ENCODE measurements around the gene TNFRSF8. TPM values are rescaled to one million over a fixed set of nuclear protein-coding genes. Genes with fewer than 3 reads are reported as not detected.

The TNFRSF8 gene
- total RNA-seq, 1 experiment from 2014 or later: not detected

DNA sequence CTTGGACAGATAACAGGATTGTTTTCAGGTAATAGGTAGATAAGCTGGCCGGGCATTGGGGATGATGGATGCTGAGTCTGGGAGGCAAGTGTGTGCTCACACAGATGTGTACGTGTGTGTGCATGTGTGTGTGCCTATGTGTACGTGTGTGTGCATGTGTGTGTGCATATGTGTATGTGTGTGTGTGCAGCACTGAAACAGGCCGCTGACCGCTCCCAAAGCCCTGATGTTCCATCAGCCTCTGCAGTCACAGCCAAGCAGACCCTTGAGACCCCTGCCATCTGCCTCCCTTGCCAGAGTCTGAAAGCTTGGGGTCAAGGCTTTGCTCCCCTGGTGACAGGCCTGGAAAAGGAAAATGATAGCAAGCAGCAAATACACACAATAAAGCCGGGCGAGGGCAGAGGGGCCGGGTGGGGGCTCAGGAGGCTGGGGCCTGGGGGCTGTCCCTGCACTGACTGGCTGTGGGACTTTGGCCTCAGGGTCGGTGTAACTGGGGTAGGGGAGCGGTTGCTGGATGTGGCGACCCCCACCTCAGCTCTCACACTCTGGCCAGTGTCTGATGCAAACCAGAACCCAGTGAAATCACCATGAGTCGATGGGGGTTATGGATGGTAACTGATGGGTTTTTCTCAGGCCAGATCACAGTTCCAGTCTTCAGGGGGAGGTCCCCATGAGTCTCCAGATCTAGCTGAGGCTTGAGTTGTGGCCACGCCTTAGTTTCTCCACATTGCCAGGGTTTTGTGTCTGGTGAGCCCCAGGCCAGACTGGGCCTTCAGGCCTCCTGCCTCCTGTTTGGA lies 9.2 kb upstream of the TNFRSF8 start:
- H4K20me1 ChIP-seq (ENCODE audit: low read length): no peaks in the 10 kb centered on the region
- H3K27me3 ChIP-seq (ENCODE audit: low read length): no peaks in the 10 kb centered on the region
- no peaks in the 10 kb centered on the region for H3K9me3 ChIP-seq (ENCODE audit: low read length)
- H2AFZ ChIP-seq (ENCODE audit: low read length): no peak overlapping the region
- TF ChIP-seq, protein P1, sequence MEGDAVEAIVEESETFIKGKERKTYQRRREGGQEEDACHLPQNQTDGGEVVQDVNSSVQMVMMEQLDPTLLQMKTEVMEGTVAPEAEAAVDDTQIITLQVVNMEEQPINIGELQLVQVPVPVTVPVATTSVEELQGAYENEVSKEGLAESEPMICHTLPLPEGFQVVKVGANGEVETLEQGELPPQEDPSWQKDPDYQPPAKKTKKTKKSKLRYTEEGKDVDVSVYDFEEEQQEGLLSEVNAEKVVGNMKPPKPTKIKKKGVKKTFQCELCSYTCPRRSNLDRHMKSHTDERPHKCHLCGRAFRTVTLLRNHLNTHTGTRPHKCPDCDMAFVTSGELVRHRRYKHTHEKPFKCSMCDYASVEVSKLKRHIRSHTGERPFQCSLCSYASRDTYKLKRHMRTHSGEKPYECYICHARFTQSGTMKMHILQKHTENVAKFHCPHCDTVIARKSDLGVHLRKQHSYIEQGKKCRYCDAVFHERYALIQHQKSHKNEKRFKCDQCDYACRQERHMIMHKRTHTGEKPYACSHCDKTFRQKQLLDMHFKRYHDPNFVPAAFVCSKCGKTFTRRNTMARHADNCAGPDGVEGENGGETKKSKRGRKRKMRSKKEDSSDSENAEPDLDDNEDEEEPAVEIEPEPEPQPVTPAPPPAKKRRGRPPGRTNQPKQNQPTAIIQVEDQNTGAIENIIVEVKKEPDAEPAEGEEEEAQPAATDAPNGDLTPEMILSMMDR (conservative IDR thresholded peaks at IDR 0.05; ENCODE audit: low read depth, low read length): no peak
- TF ChIP-seq EZH2phosphoT487 (IDR thresholded peaks at IDR 0.05; ENCODE audit: borderline replicate concordance, low read length) (no peak), EZH2 (IDR thresholded peaks at IDR 0.05; ENCODE audit: low read length, unreplicated experiment) (no peak)
- no peaks in the 10 kb centered on the region for H3F3A ChIP-seq (ENCODE audit: low read length, unreplicated experiment)
- H3K4me1 ChIP-seq (ENCODE audit: insufficient read depth, low read length): peaks cover 14% of the 10 kb centered on the region
- ChIA-PET CTCF (no interaction called here), POLR2A (ENCODE audit: unreplicated experiment) (no interaction called here)
- no peaks in the 10 kb centered on the region for H3K36me3 ChIP-seq (ENCODE audit: low read depth, low read length)
- intact Hi-C loops (cut with micrococcal nuclease): no loop called here
- no peak overlapping the region for H3K4me2 ChIP-seq (ENCODE audit: low read length)
- no peak overlapping the region for H3K4me3 ChIP-seq (ENCODE audit: low read length)
- H3K79me2 ChIP-seq (ENCODE audit: low read length): no peaks in the 10 kb centered on the region
- DNase-seq (no peak), ATAC-seq (no peak)
- no peaks in the 10 kb centered on the region for H3K9me2 ChIP-seq (replicated peaks; ENCODE audit: low read length)
- H3K27ac ChIP-seq (ENCODE audit: low read length): no peak overlapping the region
- BruUV-seq (replicated peaks): no TSS peak
- H3K9ac ChIP-seq (ENCODE audit: low read length): no peak overlapping the region

DNA sequence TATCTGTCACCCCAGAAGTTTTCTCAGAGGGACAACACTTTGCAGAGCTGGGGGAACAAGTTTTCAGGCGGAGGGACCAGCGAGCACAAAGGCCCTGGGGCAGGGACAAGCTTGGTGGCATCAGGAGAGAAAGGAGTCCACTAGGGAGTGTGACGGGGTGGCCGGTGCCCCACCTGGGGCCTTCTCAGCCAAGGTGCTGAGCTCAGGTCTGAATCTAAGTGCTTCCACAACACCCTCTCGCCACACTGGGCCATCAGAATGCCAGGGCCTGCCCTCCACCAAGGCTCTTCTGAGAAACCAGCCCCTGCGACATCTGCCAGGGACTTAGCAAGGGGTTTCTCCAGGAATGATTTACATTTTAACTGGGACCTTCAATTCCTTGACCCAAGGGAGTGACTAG lies 7.8 kb upstream of the TNFRSF8 start:
- no peak overlapping the region for H3K27ac ChIP-seq (ENCODE audit: low read length)
- POLR2A ChIA-PET (ENCODE audit: unreplicated experiment): interaction anchor here (0.6 kb wide), 1 partner anchor 11 kb away, joined by 3 read pairs; no protein-coding TSS in a partner anchor
- no TSS peak for BruUV-seq (replicated peaks)

More for the DNA sequence above, 7.8 kb upstream of the TNFRSF8 start:
- Histone ChIP-seq H3K4me3 (ENCODE audit: low read length) (no peak overlapping the region), H3K4me2 (ENCODE audit: low read length) (no peak overlapping the region), H3K9me2 (replicated peaks; ENCODE audit: low read length) (no peaks in the 10 kb centered on the region), H3K4me1 (ENCODE audit: insufficient read depth, low read length) (peaks cover 14% of the 10 kb centered on the region), H2AFZ (ENCODE audit: low read length) (no peak overlapping the region), H3K9me3 (ENCODE audit: low read length) (no peaks in the 10 kb centered on the region), H3K79me2 (ENCODE audit: low read length) (no peaks in the 10 kb centered on the region), H3F3A (ENCODE audit: low read length, unreplicated experiment) (no peaks in the 10 kb centered on the region), H3K9ac (ENCODE audit: low read length) (no peak overlapping the region), H3K36me3 (ENCODE audit: low read depth, low read length) (no peaks in the 10 kb centered on the region), H3K27me3 (ENCODE audit: low read length) (no peaks in the 10 kb centered on the region), H4K20me1 (ENCODE audit: low read length) (no peaks in the 10 kb centered on the region)
- intact Hi-C loops (cut with micrococcal nuclease): no loop called here
- no peak for ATAC-seq
- no peak for TF ChIP-seq EZH2 (IDR thresholded peaks at IDR 0.05; ENCODE audit: low read length, unreplicated experiment)
- no peak for TF ChIP-seq EZH2phosphoT487 (IDR thresholded peaks at IDR 0.05; ENCODE audit: borderline replicate concordance, low read length)
- TF ChIP-seq, protein P1 (conservative IDR thresholded peaks at IDR 0.05; ENCODE audit: low read depth, low read length): no peak
- no peak for DNase-seq
- CTCF ChIA-PET: no interaction called here
